Gastroesophageal sphincter (tissue), 4 donors: ENCODE measurements around the gene CPNE1. TPM values are rescaled to one million over a fixed set of nuclear protein-coding genes. Genes with fewer than 3 reads are reported as not detected.

ENCODE experiments used
- ATAC-seq: fragments of 150-250 bp; one replicate; pipeline ENCODE4 v1.9.1; 2016; ENCODE audit warnings: mild to moderate bottlenecking, moderate library complexity
- H3K27ac ChIP-seq, 4 donors: fragments of 200-600 bp; sonication (generic) in 3 of 4; 1 replicate in 3 of 4; 2 replicates in 1 of 4; pipeline ENCODE4 v1.5.1; 2016 to 2019
- H3K27me3 ChIP-seq: fragments of 200-600 bp; sonication (generic); one replicate; pipeline ENCODE4 v1.5.1; 2019
- H3K36me3 ChIP-seq, 2 donors: fragments of 200-600 bp; sonication (generic); one replicate each; pipeline ENCODE4 v1.5.1; 2019; ENCODE audit warnings: control low read depth in 1 of 2
- H3K4me1 ChIP-seq, 3 donors: fragments of 200-600 bp; sonication (generic); 1 replicate in 2 of 3; 2 replicates in 1 of 3; pipeline ENCODE4 v1.5.1; 2016 to 2019; ENCODE audit warnings: control low read depth in 2 of 3
- H3K4me3 ChIP-seq, 2 donors: fragments of 200-600 bp; sonication (generic); one replicate each; pipeline ENCODE4 v1.5.1; 2019; ENCODE audit warnings: mild to moderate bottlenecking in 1 of 2, moderate library complexity in 1 of 2
- H3K9me3 ChIP-seq, 3 donors: fragments of 200-600 bp; sonication (generic); one replicate each; pipeline ENCODE4 v1.5.1; 2017 to 2019; ENCODE audit warnings: control low read depth in 2 of 3
- EP300 ChIP-seq: sonication (generic); formaldehyde crosslinking; IDR thresholded peaks from one replicate; pipeline ENCODE4 v1.6.1; 2017; ENCODE audit warnings: antibody characterized with exemption, mild to moderate bottlenecking
- POLR2A ChIP-seq, 2 donors: fragments of 450-650 bp; IDR thresholded peaks; one replicate each; pipeline ENCODE4 v1.6.1; 2017; ENCODE audit warnings: antibody characterized with exemption in 2 of 2, mild to moderate bottlenecking in 2 of 2, moderate library complexity in 1 of 2
- POLR2AphosphoS5 ChIP-seq: sonication (generic); formaldehyde crosslinking; IDR thresholded peaks from one replicate; pipeline ENCODE4 v1.6.1; 2017; ENCODE audit warnings: antibody characterized with exemption
- WGBS, 2 donors: methylation state at CpG; one replicate each; pipeline ENCODE4 v1.1.5; 2018; ENCODE audit warnings: low coverage in 1 of 2; 5-methylcytosine and 5-hydroxymethylcytosine counted together
- total RNA-seq, 4 donors: library from RNA; depleted of rRNA; stranded (reverse); fragments of >200 nt; gene quantifications; one replicate each; pipeline ENCODE4 v1.1.0, GENCODE V29; 2016
- TF ChIP-seq, protein P1 (sequence below), 4 experiments: fragments of 200-600 bp in 2 of 4; fragments of 450-650 bp in 2 of 4; sonication (generic) in 1 of 4; IDR thresholded peaks; one replicate each; pipeline ENCODE4 v1.5.1; 2017 to 2019; ENCODE audit warnings: antibody characterized with exemption in 4 of 4, mild to moderate bottlenecking in 2 of 4, moderate library complexity in 2 of 4

CPNE1 gene
- total RNA-seq, 4 donors from 2014 or later, result 43.8 to 131 (median 95.2) TPM

- Histone ChIP-seq H3K27ac (no peak overlapping the region), H3K27me3 (peaks cover 37% of the 10 kb centered on the region), H3K9me3 (no peaks in the 10 kb centered on the region), H3K36me3 (no peaks in the 10 kb centered on the region), H3K4me1 (peaks cover 0 to 21% (median 12%) of the 10 kb centered on the region in 3 donors), H3K4me3 (no peak overlapping the region)
- TF ChIP-seq, protein P1, sequence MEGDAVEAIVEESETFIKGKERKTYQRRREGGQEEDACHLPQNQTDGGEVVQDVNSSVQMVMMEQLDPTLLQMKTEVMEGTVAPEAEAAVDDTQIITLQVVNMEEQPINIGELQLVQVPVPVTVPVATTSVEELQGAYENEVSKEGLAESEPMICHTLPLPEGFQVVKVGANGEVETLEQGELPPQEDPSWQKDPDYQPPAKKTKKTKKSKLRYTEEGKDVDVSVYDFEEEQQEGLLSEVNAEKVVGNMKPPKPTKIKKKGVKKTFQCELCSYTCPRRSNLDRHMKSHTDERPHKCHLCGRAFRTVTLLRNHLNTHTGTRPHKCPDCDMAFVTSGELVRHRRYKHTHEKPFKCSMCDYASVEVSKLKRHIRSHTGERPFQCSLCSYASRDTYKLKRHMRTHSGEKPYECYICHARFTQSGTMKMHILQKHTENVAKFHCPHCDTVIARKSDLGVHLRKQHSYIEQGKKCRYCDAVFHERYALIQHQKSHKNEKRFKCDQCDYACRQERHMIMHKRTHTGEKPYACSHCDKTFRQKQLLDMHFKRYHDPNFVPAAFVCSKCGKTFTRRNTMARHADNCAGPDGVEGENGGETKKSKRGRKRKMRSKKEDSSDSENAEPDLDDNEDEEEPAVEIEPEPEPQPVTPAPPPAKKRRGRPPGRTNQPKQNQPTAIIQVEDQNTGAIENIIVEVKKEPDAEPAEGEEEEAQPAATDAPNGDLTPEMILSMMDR (IDR thresholded peaks at IDR 0.05), result no peak
- TF ChIP-seq POLR2A (IDR thresholded peaks at IDR 0.05), result no peak
- TF ChIP-seq POLR2AphosphoS5, result no peak
- no peak for TF ChIP-seq EP300
- ATAC-seq, result no peak
- WGBS, 2 donors, result no CpG with 5 or more reads among the region's 9 CpGs
Observed at GRCh38 chr20:35599776-35600120, 65.0 kb downstream of the CPNE1 start.

DNA sequence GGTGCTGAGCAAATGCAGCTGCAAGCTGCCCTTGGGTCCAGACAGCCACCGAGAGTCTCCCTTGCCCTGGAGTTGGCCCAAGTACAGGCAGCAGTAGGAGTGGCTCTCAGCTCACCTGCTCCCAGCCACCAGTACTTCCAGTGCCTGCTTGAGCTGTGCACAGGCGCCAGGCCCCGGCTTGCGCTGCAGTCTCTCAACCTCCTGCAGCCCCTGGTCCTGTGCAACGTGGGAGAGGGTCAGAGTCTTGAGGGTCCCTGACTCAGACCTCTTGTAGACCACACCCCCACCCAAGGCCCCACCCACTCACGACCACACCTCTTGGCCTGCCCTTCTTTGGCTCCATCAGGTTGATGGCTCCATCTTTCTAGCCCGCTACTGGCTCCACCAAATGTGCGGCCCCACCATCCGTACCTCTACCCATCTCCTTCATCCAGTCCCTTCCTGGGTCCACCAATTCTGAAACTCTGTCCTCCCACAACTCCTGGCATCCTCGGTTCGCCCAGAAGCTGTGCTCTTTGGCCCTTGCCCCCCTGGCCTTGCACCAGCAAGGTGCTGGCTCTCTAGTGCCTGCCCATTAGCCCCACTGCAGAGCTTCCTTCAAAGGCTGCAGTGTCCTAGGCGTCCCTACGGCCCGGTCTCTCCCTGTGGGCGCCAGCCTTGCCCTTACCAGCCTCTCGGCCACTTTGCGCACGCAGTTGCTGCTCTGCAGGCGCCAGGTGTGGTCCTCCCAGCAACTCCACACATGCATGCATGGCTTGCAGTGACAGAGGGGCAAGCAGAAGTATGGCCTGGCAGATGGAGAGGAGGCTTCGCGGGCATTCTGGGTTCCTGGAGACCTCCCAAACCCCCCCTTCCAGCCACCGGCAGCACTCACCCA, 65.6 kb downstream of the CPNE1 start:
- peaks cover 37% of the 10 kb centered on the region for H3K27me3 ChIP-seq
- WGBS, 2 donors, result 89 to 96% methylated on average over 5 to 14 of the region's 22 CpGs

GRCh38 chr20:35598476-35598875, 66.2 kb downstream of the CPNE1 start:
- no peaks in the 10 kb centered on the region for H3K9me3 ChIP-seq
- H3K36me3 ChIP-seq, result no peaks in the 10 kb centered on the region
- ATAC-seq, result no peak
- no peak overlapping the region for H3K27ac ChIP-seq
- TF ChIP-seq POLR2AphosphoS5 (no peak), EP300 (no peak), POLR2A (IDR thresholded peaks at IDR 0.05) (no peak)
- TF ChIP-seq, protein P1 (IDR thresholded peaks at IDR 0.05), result no peak
- H3K27me3 ChIP-seq, result peaks cover 37% of the 10 kb centered on the region
- H3K4me1 ChIP-seq, result peaks cover 0 to 21% (median 12%) of the 10 kb centered on the region in 3 donors
- WGBS, 2 donors, result 37 to 44% methylated on average over 3 to 4 of the region's 7 CpGs
- no peak overlapping the region for H3K4me3 ChIP-seq

More for the DNA sequence above, 65.6 kb downstream of the CPNE1 start:
- peaks cover 0 to 21% (median 12%) of the 10 kb centered on the region in 3 donors for H3K4me1 ChIP-seq
- no peak overlapping the region for H3K27ac ChIP-seq
- TF ChIP-seq POLR2AphosphoS5, result no peak
- no peak for TF ChIP-seq POLR2A (IDR thresholded peaks at IDR 0.05)
- TF ChIP-seq, protein P1 (IDR thresholded peaks at IDR 0.05), result no peak
- no peaks in the 10 kb centered on the region for H3K9me3 ChIP-seq
- H3K4me3 ChIP-seq, result no peak overlapping the region
- ATAC-seq, result no peak
- no peaks in the 10 kb centered on the region for H3K36me3 ChIP-seq

DNA sequence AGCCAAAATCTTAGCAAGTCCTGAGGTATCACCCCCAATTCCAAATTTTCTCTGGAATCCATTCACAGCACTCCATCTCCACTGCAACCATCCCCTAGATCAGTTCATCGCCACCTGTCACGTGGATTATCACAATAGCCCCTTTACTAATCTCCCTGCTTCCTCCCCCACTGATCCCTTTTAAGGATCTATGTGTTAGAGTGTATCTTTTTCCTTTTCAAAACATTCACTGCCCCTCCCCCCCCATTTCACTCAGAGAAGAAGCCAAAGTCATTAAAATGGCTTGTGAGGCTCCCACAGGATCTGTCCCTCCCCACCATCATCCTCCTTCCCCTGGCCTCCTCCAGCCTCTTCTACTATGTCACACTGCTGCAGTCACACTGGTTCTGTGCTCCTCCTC, 67.5 kb downstream of the CPNE1 start:
- H3K4me3 ChIP-seq, result no peak overlapping the region
- TF ChIP-seq POLR2A (IDR thresholded peaks at IDR 0.05), result no peak
- TF ChIP-seq, protein P1 (IDR thresholded peaks at IDR 0.05), result no peak
- TF ChIP-seq EP300, result no peak
- no peak for TF ChIP-seq POLR2AphosphoS5
- ATAC-seq, result no peak
- H3K36me3 ChIP-seq, result no peaks in the 10 kb centered on the region
- peaks cover 36% of the 10 kb centered on the region for H3K27me3 ChIP-seq
- H3K9me3 ChIP-seq, result no peaks in the 10 kb centered on the region
- 67 to 79% methylated on average over 2 of the region's 2 CpGs for WGBS, 2 donors
- H3K27ac ChIP-seq, result no peak overlapping the region
- H3K4me1 ChIP-seq, result peaks cover 0 to 20% (median 12%) of the 10 kb centered on the region in 3 donors

- TF ChIP-seq POLR2AphosphoS5 (no peak), EP300 (no peak), POLR2A (IDR thresholded peaks at IDR 0.05) (no peak)
- TF ChIP-seq, protein P1 (IDR thresholded peaks at IDR 0.05), result no peak
- Histone ChIP-seq H3K4me3 (no peak overlapping the region), H3K9me3 (no peaks in the 10 kb centered on the region), H3K4me1 (peaks cover 0 to 7% (median 4%) of the 10 kb centered on the region in 3 donors), H3K27ac (no peak overlapping the region), H3K36me3 (no peaks in the 10 kb centered on the region), H3K27me3 (peaks cover 27% of the 10 kb centered on the region)
- WGBS, 2 donors, result 70 to 81% methylated on average over 3 to 5 of the region's 7 CpGs
- ATAC-seq, result no peak
Observed at GRCh38 chr20:35595901-35596300, 68.8 kb downstream of the CPNE1 start.
